Astrocyte (in vitro differentiated cells and primary cell): ENCODE data around the gene DCBLD1. TPM values are rescaled to one million over a fixed set of nuclear protein-coding genes. Genes with fewer than 3 reads are reported as not detected.

Source experiments
- DNase-seq: peaks from one replicate; pipeline ENCODE4 v3.0.0-alpha.2; 2010; ENCODE audit warnings: low read depth
- FAIRE-seq: peaks from 2 replicates; lab custom pipeline; 2011; peaks lifted over from hg19 to GRCh38; lab: Jason Lieb, UNC
- H2AFZ ChIP-seq: 2 replicates; pipeline ENCODE4 v1.6.0; 2012; ENCODE audit warnings: low read depth, low read length, inconsistent platforms
- H3K27ac ChIP-seq: 2 replicates; pipeline ENCODE4 v1.5.1; 2011; ENCODE audit warnings: low read depth, low read length, inconsistent platforms
- H3K27me3 ChIP-seq: 2 replicates; pipeline ENCODE4 v1.6.0; 2011; ENCODE audit warnings: low read length, inconsistent platforms; ENCODE audit not compliant: insufficient read depth
- H3K36me3 ChIP-seq: 2 replicates; pipeline ENCODE4 v1.5.1; 2011; ENCODE audit warnings: low read length, inconsistent platforms; ENCODE audit not compliant: insufficient read depth
- H3K4me1 ChIP-seq: 2 replicates; pipeline ENCODE4 v1.5.1; 2011; ENCODE audit warnings: low read length, inconsistent platforms; ENCODE audit not compliant: insufficient read depth
- H3K4me2 ChIP-seq: 2 replicates; pipeline ENCODE4 v1.6.0; 2012; ENCODE audit warnings: low read length, inconsistent platforms
- H3K4me3 ChIP-seq: 2 replicates; pipeline ENCODE4 v1.5.1; 2011; ENCODE audit warnings: low read depth, mild to moderate bottlenecking, low read length, inconsistent platforms; ENCODE audit not compliant: insufficient read depth
- H3K79me2 ChIP-seq: 2 replicates; pipeline ENCODE4 v1.6.0; 2012; ENCODE audit warnings: mild to moderate bottlenecking, low read length, inconsistent platforms; ENCODE audit not compliant: insufficient read depth
- H3K9ac ChIP-seq: 2 replicates; pipeline ENCODE4 v1.6.0; 2012; ENCODE audit warnings: mild to moderate bottlenecking, low read length, inconsistent platforms
- H3K9me3 ChIP-seq: 2 replicates; pipeline ENCODE4 v1.5.1; 2012; ENCODE audit warnings: low read depth, mild to moderate bottlenecking, low read length, inconsistent platforms; ENCODE audit not compliant: insufficient read depth
- H4K20me1 ChIP-seq: 2 replicates; pipeline ENCODE4 v1.6.0; 2012; ENCODE audit warnings: low read length, inconsistent platforms; ENCODE audit not compliant: insufficient read depth
- H3K27ac Mint-ChIP-seq: one replicate; pipeline ENCODE4 v1.8.0; 2021; ENCODE audit warnings: mild to moderate bottlenecking, mixed read lengths; ENCODE audit not compliant: unreplicated experiment
- H3K27me3 Mint-ChIP-seq: one replicate; pipeline ENCODE4 v1.8.0; 2021; ENCODE audit warnings: low read depth, mixed read lengths; ENCODE audit not compliant: unreplicated experiment
- H3K36me3 Mint-ChIP-seq: one replicate; pipeline ENCODE4 v1.8.0; 2021; ENCODE audit warnings: low read depth, mixed read lengths; ENCODE audit not compliant: unreplicated experiment
- H3K4me1 Mint-ChIP-seq: one replicate; pipeline ENCODE4 v1.8.0; 2021; ENCODE audit warnings: low read depth, mixed read lengths; ENCODE audit not compliant: unreplicated experiment
- H3K4me3 Mint-ChIP-seq: one replicate; pipeline ENCODE4 v1.8.0; 2021; ENCODE audit warnings: mild to moderate bottlenecking, moderate library complexity, mixed read lengths; ENCODE audit not compliant: unreplicated experiment
- H3K9me3 Mint-ChIP-seq: one replicate; pipeline ENCODE4 v1.8.0; 2021; ENCODE audit warnings: mild to moderate bottlenecking, mixed read lengths; ENCODE audit not compliant: unreplicated experiment
- EZH2 ChIP-seq: IDR thresholded peaks from 2 replicates; pipeline ENCODE4 v1.6.1; 2012; ENCODE audit warnings: mild to moderate bottlenecking, low read length, inconsistent platforms; ENCODE audit not compliant: insufficient read depth
- total RNA-seq: library from RNA; stranded (reverse); gene quantifications from 2 replicates; pipeline ENCODE4 v1.2.1, GENCODE V29; 2021
- TF ChIP-seq, protein P1 (sequence below): IDR thresholded peaks from 2 replicates; pipeline ENCODE4 v1.5.1; 2011; ENCODE audit warnings: low read depth, mild to moderate bottlenecking, inconsistent platforms, low read length, moderate library complexity; ENCODE audit not compliant: insufficient read depth

The DCBLD1 gene
- total RNA-seq, 1 donor from 2014 or later = 36.8 TPM

DNA sequence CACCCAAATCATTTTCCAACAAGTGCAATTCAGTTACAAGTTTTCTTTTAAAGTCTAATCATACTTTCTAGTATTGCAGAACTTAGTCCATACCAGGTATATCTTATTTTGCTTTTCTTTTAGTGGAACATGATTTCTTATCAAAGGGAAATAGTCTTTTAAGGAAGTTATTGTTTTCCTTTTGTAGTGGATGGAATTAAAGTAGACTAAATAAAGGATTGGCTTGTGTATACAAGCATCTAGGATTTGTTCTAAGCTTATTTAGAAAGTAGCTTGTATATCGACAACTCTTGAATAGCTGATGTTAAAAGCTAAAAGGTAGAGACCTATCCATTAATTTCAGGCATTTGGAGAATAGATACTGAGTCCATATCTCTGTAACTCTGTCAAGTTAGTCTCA, 14.8 kb downstream of the DCBLD1 start:
- peak overlapping the region; percentile 69 for H3K9ac ChIP-seq

GRCh38 chr6:117498159-117498558, 15.7 kb downstream of the DCBLD1 start:
- Mint-ChIP-seq H3K4me1 (peaks cover 67% of the 10 kb centered on the region), H3K27me3 (no peaks in the 10 kb centered on the region), H3K4me3 (no peak overlapping the region), H3K27ac (peak overlapping the region; percentile 89), H3K9me3 (no peaks in the 10 kb centered on the region), H3K36me3 (peaks cover 4% of the 10 kb centered on the region)
- no peak overlapping the region for H2AFZ ChIP-seq
- H3K4me2 ChIP-seq = peak overlapping the region; percentile 73
- no peaks in the 10 kb centered on the region for H3K27me3 ChIP-seq
- peak overlapping the region; percentile 66 for H3K9ac ChIP-seq
- DNase-seq (peak; percentile 87), FAIRE-seq (peak; percentile 98)
- H3K27ac ChIP-seq = peak overlapping the region; percentile 94
- no peaks in the 10 kb centered on the region for H3K9me3 ChIP-seq
- H4K20me1 ChIP-seq = peaks cover 6% of the 10 kb centered on the region
- TF ChIP-seq EZH2 = no peak
- TF ChIP-seq, protein P1, sequence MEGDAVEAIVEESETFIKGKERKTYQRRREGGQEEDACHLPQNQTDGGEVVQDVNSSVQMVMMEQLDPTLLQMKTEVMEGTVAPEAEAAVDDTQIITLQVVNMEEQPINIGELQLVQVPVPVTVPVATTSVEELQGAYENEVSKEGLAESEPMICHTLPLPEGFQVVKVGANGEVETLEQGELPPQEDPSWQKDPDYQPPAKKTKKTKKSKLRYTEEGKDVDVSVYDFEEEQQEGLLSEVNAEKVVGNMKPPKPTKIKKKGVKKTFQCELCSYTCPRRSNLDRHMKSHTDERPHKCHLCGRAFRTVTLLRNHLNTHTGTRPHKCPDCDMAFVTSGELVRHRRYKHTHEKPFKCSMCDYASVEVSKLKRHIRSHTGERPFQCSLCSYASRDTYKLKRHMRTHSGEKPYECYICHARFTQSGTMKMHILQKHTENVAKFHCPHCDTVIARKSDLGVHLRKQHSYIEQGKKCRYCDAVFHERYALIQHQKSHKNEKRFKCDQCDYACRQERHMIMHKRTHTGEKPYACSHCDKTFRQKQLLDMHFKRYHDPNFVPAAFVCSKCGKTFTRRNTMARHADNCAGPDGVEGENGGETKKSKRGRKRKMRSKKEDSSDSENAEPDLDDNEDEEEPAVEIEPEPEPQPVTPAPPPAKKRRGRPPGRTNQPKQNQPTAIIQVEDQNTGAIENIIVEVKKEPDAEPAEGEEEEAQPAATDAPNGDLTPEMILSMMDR = no peak
- H3K4me1 ChIP-seq = peaks cover 54% of the 10 kb centered on the region
- no peaks in the 10 kb centered on the region for H3K36me3 ChIP-seq
- H3K79me2 ChIP-seq = peaks cover 93% of the 10 kb centered on the region
- no peak overlapping the region for H3K4me3 ChIP-seq

More for the DNA sequence above, 14.8 kb downstream of the DCBLD1 start:
- TF ChIP-seq EZH2 = no peak
- TF ChIP-seq, protein P1 = no peak
- Histone ChIP-seq H3K79me2 (peaks cover 93% of the 10 kb centered on the region), H3K27me3 (no peaks in the 10 kb centered on the region), H3K4me1 (peaks cover 60% of the 10 kb centered on the region), H3K27ac (peak overlapping the region; percentile 94), H3K9me3 (no peaks in the 10 kb centered on the region), H2AFZ (no peak overlapping the region), H4K20me1 (peaks cover 6% of the 10 kb centered on the region), H3K36me3 (no peaks in the 10 kb centered on the region), H3K4me2 (peak overlapping the region; percentile 75), H3K4me3 (no peak overlapping the region)
- H3K36me3 Mint-ChIP-seq = peaks cover 4% of the 10 kb centered on the region
- H3K9me3 Mint-ChIP-seq = no peaks in the 10 kb centered on the region
- DNase-seq (no peak), FAIRE-seq (no peak)
- H3K4me1 Mint-ChIP-seq = peaks cover 65% of the 10 kb centered on the region
- H3K27me3 Mint-ChIP-seq = no peaks in the 10 kb centered on the region
- no peak overlapping the region for H3K27ac Mint-ChIP-seq
- H3K4me3 Mint-ChIP-seq = no peak overlapping the region

DNA sequence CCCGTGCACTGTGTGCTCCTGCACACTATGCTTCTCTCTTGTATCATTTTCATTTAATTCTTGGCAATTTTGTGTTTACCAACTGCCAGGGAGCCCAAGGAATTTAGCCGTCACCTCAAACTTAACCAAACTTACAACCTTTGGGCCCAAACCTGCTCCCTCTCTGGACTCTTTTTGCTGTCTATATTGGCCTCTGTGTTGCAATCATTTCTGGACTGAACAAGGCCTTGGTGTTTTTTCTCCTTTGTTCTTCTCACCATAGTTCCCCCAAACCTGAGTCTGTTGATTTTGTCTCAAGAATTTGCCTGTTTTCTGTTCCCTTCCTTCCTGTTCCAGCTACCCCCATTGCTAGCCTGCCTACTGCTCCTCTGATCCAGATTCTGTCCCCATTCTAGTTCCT, 19.2 kb downstream of the DCBLD1 start:
- H4K20me1 ChIP-seq = peaks cover 6% of the 10 kb centered on the region
- TF ChIP-seq EZH2 = no peak
- TF ChIP-seq, protein P1 = no peak
- peaks cover 30% of the 10 kb centered on the region for H3K4me1 ChIP-seq
- peaks cover 23% of the 10 kb centered on the region for H3K36me3 ChIP-seq
- no peaks in the 10 kb centered on the region for H3K9me3 Mint-ChIP-seq
- H3K4me2 ChIP-seq = no peak overlapping the region
- peaks cover 52% of the 10 kb centered on the region for H3K4me1 Mint-ChIP-seq
- H2AFZ ChIP-seq = no peak overlapping the region
- no peak overlapping the region for H3K4me3 ChIP-seq
- no peak overlapping the region for H3K9ac ChIP-seq
- no peaks in the 10 kb centered on the region for H3K27me3 Mint-ChIP-seq
- H3K36me3 Mint-ChIP-seq = peaks cover 17% of the 10 kb centered on the region
- H3K27ac Mint-ChIP-seq = peak overlapping the region; percentile 43
- H3K79me2 ChIP-seq = peaks cover 78% of the 10 kb centered on the region
- H3K27me3 ChIP-seq = no peaks in the 10 kb centered on the region
- no peak overlapping the region for H3K4me3 Mint-ChIP-seq
- DNase-seq (no peak), FAIRE-seq (no peak)
- no peaks in the 10 kb centered on the region for H3K9me3 ChIP-seq
- H3K27ac ChIP-seq = no peak overlapping the region
